ENCODE measurements around the gene TIGD7. TPM values are rescaled to one million over a fixed set of nuclear protein-coding genes. Genes with fewer than 3 reads are reported as not detected.

TIGD7 gene
- total and polyA plus RNA-seq, 2 of the 13 experiments (the other 11 are each of a cell fraction or from before 2014, with no cell fraction given), result not detected

DNA sequence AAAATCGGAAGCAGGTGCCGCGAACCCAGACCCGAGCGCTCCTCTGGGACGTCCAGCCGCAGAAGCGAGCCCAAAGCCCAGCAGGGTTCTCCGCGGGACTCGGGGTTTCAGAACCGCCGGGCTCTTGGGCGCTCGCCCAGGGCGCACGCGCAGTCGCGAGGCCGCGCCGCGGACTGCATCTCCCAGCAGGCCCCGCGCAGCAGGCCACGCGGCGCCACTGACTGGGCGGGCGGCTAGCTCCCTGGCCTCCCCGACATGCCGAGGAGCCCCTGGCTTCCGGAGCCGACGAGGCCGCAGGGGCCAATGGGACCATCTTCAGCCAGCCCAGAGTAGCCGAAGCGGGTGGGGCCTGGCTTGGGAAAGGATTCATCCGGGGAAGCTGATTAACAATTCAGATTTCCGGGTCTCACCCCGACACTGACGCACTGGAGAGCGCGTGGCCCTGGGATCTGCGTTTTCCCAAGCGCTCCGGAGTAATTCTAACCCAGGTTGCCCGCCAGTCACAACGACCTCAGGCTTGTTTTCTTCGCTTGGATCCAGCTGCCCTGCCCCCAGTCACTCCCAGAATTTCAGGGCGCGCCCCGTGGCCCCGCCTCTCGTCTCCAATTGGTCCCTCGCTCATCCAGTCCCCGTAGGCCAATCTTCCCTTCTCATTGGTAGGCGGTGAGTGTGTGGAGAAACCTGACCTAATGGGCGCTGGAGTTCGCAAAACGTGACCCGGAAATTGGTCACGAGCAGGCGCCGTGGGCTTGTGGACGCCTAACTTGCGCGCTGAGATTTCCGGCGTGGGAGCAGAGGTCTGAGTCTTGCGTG is 22.3 kb downstream of the TIGD7 start, which contains the start of gene ZNF263 (continued):
- TF ChIP-seq, protein P1, sequence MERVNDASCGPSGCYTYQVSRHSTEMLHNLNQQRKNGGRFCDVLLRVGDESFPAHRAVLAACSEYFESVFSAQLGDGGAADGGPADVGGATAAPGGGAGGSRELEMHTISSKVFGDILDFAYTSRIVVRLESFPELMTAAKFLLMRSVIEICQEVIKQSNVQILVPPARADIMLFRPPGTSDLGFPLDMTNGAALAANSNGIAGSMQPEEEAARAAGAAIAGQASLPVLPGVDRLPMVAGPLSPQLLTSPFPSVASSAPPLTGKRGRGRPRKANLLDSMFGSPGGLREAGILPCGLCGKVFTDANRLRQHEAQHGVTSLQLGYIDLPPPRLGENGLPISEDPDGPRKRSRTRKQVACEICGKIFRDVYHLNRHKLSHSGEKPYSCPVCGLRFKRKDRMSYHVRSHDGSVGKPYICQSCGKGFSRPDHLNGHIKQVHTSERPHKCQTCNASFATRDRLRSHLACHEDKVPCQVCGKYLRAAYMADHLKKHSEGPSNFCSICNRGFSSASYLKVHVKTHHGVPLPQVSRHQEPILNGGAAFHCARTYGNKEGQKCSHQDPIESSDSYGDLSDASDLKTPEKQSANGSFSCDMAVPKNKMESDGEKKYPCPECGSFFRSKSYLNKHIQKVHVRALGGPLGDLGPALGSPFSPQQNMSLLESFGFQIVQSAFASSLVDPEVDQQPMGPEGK (CRISPR knock-in tag; IDR thresholded peaks at IDR 0.05), result no peak
- TF ChIP-seq PAX8 (CRISPR knock-in tag; IDR thresholded peaks at IDR 0.05; ENCODE audit: borderline replicate concordance), result peak; percentile 50; the same call in 1 of the 2 replicates
- no peak for TF ChIP-seq ZNF33B (CRISPR knock-in tag; IDR thresholded peaks at IDR 0.05)
- no peak for TF ChIP-seq SOX6 (IDR thresholded peaks at IDR 0.05)
- TF ChIP-seq SOX6 (CRISPR knock-in tag; IDR thresholded peaks at IDR 0.05), result peak; percentile 25; the same call in 1 of the 2 replicates
- peak; percentile 46 for TF ChIP-seq CBX1 (IDR thresholded peaks at IDR 0.05; ENCODE audit: low read depth)
- TF ChIP-seq DR1 (CRISPR knock-in tag; IDR thresholded peaks at IDR 0.05), result peak; percentile 55
- TF ChIP-seq, protein P2, sequence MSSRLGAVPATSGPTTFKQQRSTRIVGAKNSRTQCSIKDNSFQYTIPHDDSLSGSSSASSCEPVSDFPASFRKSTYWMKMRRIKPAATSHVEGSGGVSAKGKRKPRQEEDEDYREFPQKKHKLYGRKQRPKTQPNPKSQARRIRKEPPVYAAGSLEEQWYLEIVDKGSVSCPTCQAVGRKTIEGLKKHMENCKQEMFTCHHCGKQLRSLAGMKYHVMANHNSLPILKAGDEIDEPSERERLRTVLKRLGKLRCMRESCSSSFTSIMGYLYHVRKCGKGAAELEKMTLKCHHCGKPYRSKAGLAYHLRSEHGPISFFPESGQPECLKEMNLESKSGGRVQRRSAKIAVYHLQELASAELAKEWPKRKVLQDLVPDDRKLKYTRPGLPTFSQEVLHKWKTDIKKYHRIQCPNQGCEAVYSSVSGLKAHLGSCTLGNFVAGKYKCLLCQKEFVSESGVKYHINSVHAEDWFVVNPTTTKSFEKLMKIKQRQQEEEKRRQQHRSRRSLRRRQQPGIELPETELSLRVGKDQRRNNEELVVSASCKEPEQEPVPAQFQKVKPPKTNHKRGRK (CRISPR knock-in tag; IDR thresholded peaks at IDR 0.05), result no peak
- peak; percentile 96 for TF ChIP-seq THAP11 (CRISPR knock-in tag; IDR thresholded peaks at IDR 0.05)
- no peak for TF ChIP-seq CHCHD3 (CRISPR knock-in tag; IDR thresholded peaks at IDR 0.05)
- TF ChIP-seq, protein P3, sequence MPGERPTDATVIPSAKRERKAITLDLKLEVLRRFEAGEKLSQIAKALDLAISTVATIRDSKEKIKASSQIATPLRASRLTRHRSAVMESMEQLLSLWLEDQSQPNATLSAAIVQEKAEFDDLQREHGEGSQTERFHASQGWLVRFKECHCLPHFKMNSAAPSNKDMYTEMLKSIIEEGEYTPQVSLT (CRISPR knock-in tag; IDR thresholded peaks at IDR 0.05; ENCODE audit: borderline replicate concordance, low read depth), result no peak
- no peak for TF ChIP-seq ATF7 (IDR thresholded peaks at IDR 0.05)
- TF ChIP-seq ATF7 (CRISPR knock-in tag; IDR thresholded peaks at IDR 0.05), result 0 out of 2 replicates have a peak, but pooled peaks have one; percentile 65
- TF ChIP-seq MZF1 (CRISPR knock-in tag; IDR thresholded peaks at IDR 0.05; ENCODE audit: borderline replicate concordance), result no peak
- TF ChIP-seq ZNF720 (CRISPR knock-in tag; IDR thresholded peaks at IDR 0.05), result no peak
- TF ChIP-seq SP5 (CRISPR knock-in tag; IDR thresholded peaks at IDR 0.05; ENCODE audit: borderline replicate concordance, low read depth), result no peak
- TF ChIP-seq ZNF431 (CRISPR knock-in tag; IDR thresholded peaks at IDR 0.05; ENCODE audit: borderline replicate concordance, low read depth), result no peak
- TF ChIP-seq PHF21A (CRISPR knock-in tag; IDR thresholded peaks at IDR 0.05), result peak; percentile 80
- TF ChIP-seq ZNF788 (CRISPR knock-in tag; IDR thresholded peaks at IDR 0.05; ENCODE audit: borderline replicate concordance), result peak; percentile 33; the same call in 1 of the 2 replicates
- no peak for TF ChIP-seq ONECUT2 (CRISPR knock-in tag; IDR thresholded peaks at IDR 0.05)
- TF ChIP-seq ZNF354B (CRISPR knock-in tag; IDR thresholded peaks at IDR 0.05), result no peak
- TF ChIP-seq SP140L (CRISPR knock-in tag; IDR thresholded peaks at IDR 0.05; ENCODE audit: borderline replicate concordance), result peak; percentile 22; the same call in 1 of the 2 replicates
- peak; percentile 55 for TF ChIP-seq BRCA1 (CRISPR knock-in tag; IDR thresholded peaks at IDR 0.05)
- TF ChIP-seq, protein P4, sequence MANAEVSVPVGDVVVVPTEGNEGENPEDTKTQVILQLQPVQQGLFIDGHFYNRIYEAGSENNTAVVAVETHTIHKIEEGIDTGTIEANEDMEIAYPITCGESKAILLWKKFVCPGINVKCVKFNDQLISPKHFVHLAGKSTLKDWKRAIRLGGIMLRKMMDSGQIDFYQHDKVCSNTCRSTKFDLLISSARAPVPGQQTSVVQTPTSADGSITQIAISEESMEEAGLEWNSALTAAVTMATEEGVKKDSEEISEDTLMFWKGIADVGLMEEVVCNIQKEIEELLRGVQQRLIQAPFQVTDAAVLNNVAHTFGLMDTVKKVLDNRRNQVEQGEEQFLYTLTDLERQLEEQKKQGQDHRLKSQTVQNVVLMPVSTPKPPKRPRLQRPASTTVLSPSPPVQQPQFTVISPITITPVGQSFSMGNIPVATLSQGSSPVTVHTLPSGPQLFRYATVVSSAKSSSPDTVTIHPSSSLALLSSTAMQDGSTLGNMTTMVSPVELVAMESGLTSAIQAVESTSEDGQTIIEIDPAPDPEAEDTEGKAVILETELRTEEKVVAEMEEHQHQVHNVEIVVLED (CRISPR knock-in tag; IDR thresholded peaks at IDR 0.05; ENCODE audit: borderline replicate concordance), result peak; percentile 87
- peak; percentile 85 for TF ChIP-seq SIN3B (IDR thresholded peaks at IDR 0.05; ENCODE audit: low read length)
- no peak; the same call in 1 of the 2 replicates for TF ChIP-seq KAT7 (CRISPR knock-in tag; IDR thresholded peaks at IDR 0.05; ENCODE audit: borderline replicate concordance)
- TF ChIP-seq ISL2 (CRISPR knock-in tag; IDR thresholded peaks at IDR 0.05), result no peak; the same call in 1 of the 2 replicates

Measured in HepG2 (cell line).